Ovary (tissue), 9 donors: ENCODE measurements around the gene DLG1. TPM values are rescaled to one million over a fixed set of nuclear protein-coding genes. Genes with fewer than 3 reads are reported as not detected.

ENCODE experiments used
- DNase-seq, 5 donors: peaks; one replicate each; pipeline ENCODE4 v3.0.0-alpha.2; 2019 to 2020
- H3K27ac ChIP-seq, 2 donors: fragments of 200-600 bp; one replicate each; pipeline versions ENCODE4 v1.5.1 to v1.8.0; 2019 to 2022
- H3K27me3 ChIP-seq: fragments of 200-600 bp; one replicate; pipeline ENCODE4 v1.8.0; 2022
- H3K36me3 ChIP-seq: fragments of 200-600 bp; sonication (generic); one replicate; pipeline ENCODE4 v1.5.1; 2019
- H3K4me1 ChIP-seq: one replicate; pipeline ENCODE4 v1.8.1; 2013; ENCODE audit warnings: mild to moderate bottlenecking, moderate library complexity; ENCODE audit not compliant: insufficient read depth
- H3K4me3 ChIP-seq: fragments of 200-600 bp; sonication (generic); one replicate; pipeline ENCODE4 v1.5.1; 2017
- H3K9me3 ChIP-seq, 2 donors: fragments of 200-600 bp in 1 of 2; sonication (generic) in 1 of 2; one replicate each; pipeline versions ENCODE4 v1.5.1 to v1.8.1; 2013 to 2019; ENCODE audit warnings: mild to moderate bottlenecking in 1 of 2, moderate library complexity in 1 of 2
- CTCF ChIP-seq, 3 donors: fragments of 450-650 bp in 2 of 3; fragments of 200-600 bp in 1 of 3; IDR thresholded peaks; one replicate each; pipeline versions ENCODE4 v1.5.1 to v1.8.0; 2016 to 2022; ENCODE audit warnings: antibody characterized with exemption in 3 of 3, mild to moderate bottlenecking in 1 of 3
- EP300 ChIP-seq: sonication (generic); formaldehyde crosslinking; IDR thresholded peaks from one replicate; pipeline ENCODE4 v1.6.1; 2017; ENCODE audit warnings: antibody characterized with exemption
- POLR2A ChIP-seq: fragments of 450-650 bp; IDR thresholded peaks from one replicate; pipeline ENCODE4 v1.6.1; 2017; ENCODE audit warnings: antibody characterized with exemption, mild to moderate bottlenecking, moderate library complexity
- WGBS, 3 donors: extraction: QIAGEN DNeasy Blood & Tissue Kit in 1 of 3; methylation state at CpG; one replicate each; pipeline versions ENCODE4 v1.1.5 to v1.1.7; 2013 to 2017; 5-methylcytosine and 5-hydroxymethylcytosine counted together
- intact Hi-C, 4 donors: fragments of 100-400 bp; cut with DNase I; formaldehyde crosslinking; loops; one replicate each; pipeline versions ENCODE4 v1.11.0 to v1.15.1; 2022 to 2023
- polyA plus RNA-seq, 2 donors: library from polyadenylated mRNA; stranded (reverse); fragments of 200-250 nt in 1 of 2; fragments of 350-450 nt in 1 of 2; fragmentation: Illumina TruSeq in 1 of 2; extraction: RNeasy Lipid Tissue Mini Kit (QIAGEN cat#74804) in 1 of 2; gene quantifications; one replicate each; pipeline ENCODE4 v1.2.3, GENCODE V29; 2013 to 2014
- total RNA-seq, 7 donors: library from RNA; depleted of rRNA in 2 of 7; stranded (reverse); fragments of >200 nt in 2 of 7; fragmentation: NEBNext Ultra II Directional in 3 of 7; extraction: Animal tissue kit (Norgen Biotek cat#: 25700) in 3 of 7; gene quantifications; one replicate each; pipeline versions ENCODE4 v1.1.0 to v1.2.4, GENCODE V29; 2016 to 2023
- donor health status: DM: no; HTN: no; CAD: no; lungs with moderate emphysema.
- donor health status: DM: no; HTN: no; CAD: no.
- donor health status: Bipolar disorder and iron deficiency.
- donor health status: DM: yes; HTN: yes; CAD: no.
- donor health status: DM: no; HTN: no; CAD: no.
- donor health status: DM: yes; HTN: yes; CAD: no.

DLG1 gene
- total and polyA plus RNA-seq, 9 donors = 20.5 to 99.1 (median 62.5) TPM

DNA sequence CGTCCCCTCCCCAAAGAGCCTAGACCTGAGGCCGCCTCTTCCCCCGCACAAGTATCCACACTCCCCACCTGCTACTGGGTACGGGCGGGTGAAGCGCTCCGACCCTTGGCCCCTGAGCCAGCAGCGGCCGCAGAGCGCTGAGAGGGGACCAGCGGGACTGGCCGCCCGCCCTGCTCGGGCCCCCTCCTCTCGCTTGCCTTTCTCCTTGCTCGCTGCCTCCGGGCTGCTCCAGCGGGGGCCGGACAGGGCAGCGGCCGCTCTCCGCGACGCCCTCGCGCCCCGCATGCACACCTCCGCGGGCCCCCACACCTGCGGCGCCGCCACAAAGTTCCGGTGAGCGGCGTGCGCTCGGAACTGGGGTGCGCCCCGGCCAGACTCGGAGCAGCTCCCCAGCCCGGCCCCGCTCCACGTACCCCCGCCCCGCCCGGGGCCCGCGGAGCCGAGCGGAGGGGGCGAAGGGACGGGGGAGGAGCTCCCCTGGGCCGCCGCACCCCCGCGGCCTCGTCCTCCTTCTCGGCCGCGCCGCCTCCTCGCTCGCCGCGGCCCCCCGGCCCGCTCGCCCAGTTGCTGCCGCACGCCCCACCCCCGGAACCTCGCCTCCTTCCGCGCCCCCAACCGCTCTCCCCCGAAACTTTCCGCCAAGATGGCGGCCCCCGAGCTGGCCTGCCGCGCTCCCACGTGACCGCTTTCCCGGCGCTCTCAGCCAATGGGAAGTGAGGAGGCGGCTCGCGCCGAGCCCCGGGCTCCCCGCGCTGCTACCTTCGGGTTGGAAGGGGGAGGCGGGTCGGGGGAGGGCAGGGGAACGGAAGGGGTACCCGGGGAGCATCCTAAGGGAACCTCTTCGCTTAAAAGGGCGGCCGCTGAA is 704 bp downstream of the DLG1 start:
- Histone ChIP-seq H3K36me3 (no peaks in the 10 kb centered on the region), H3K9me3 (no peaks in the 10 kb centered on the region), H3K27ac (peak overlapping the region; percentile 81 to 83), H3K4me3 (peak overlapping the region; percentile 95), H3K27me3 (no peaks in the 10 kb centered on the region), H3K4me1 (peaks cover 6% of the 10 kb centered on the region)
- intact Hi-C loops = no loop called here
- TF ChIP-seq POLR2A (no peak), EP300 (no peak), CTCF (IDR thresholded peaks at IDR 0.05) (no peak)
- 0 to 2% (median 1%) methylated on average over 33 to 93 of the region's 100 CpGs for WGBS, 3 donors
- DNase-seq = peak; percentile 84 to 91 (median 87)

- DNase-seq = no peak
- 1 to 2% (median 1%) methylated on average over 15 of the region's 15 CpGs for WGBS, 3 donors
- Histone ChIP-seq H3K4me1 (peaks cover 6% of the 10 kb centered on the region), H3K27me3 (no peaks in the 10 kb centered on the region), H3K36me3 (no peaks in the 10 kb centered on the region), H3K4me3 (peak overlapping the region; percentile 95), H3K9me3 (no peaks in the 10 kb centered on the region), H3K27ac (peak overlapping the region in 1 of 2 donors; percentile 81)
- TF ChIP-seq POLR2A (no peak), EP300 (no peak), CTCF (IDR thresholded peaks at IDR 0.05) (no peak)
- intact Hi-C loops = no loop called here
Observed at GRCh38 chr3:197297002-197297401, 1.4 kb downstream of the DLG1 start.

DNA sequence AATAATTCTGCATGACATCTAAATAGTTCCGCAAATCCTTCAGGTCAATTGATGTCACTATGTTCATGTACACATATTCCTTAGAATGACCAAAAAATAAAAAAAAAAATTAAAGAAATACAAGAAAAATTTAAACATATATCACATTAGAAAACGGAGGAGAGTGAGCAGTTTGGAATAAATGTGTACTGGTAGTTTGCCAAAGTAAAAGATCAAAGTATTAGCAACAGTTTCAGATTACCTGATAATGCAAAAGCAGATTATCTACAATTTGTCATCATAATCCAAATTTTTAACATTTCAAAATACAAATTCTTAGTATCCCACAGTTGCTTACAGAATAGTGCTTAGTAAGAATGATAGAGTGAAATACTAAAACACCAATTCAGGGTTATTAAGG is 1.9 kb downstream of the DLG1 start:
- Histone ChIP-seq H3K4me3 (peak overlapping the region; percentile 95), H3K4me1 (peaks cover 6% of the 10 kb centered on the region), H3K27ac (no peak overlapping the region), H3K27me3 (no peaks in the 10 kb centered on the region), H3K9me3 (no peaks in the 10 kb centered on the region), H3K36me3 (no peaks in the 10 kb centered on the region)
- WGBS, 3 donors = 41 to 59% (median 54%) methylated on average over 2 of the region's 2 CpGs
- intact Hi-C loops = no loop called here
- no peak for TF ChIP-seq POLR2A
- no peak for TF ChIP-seq CTCF (IDR thresholded peaks at IDR 0.05)
- TF ChIP-seq EP300 = no peak
- no peak for DNase-seq

GRCh38 chr3:197295871-197296270 is 2.5 kb downstream of the DLG1 start:
- Histone ChIP-seq H3K36me3 (no peaks in the 10 kb centered on the region), H3K27me3 (no peaks in the 10 kb centered on the region), H3K4me3 (no peak overlapping the region), H3K27ac (no peak overlapping the region), H3K9me3 (no peaks in the 10 kb centered on the region), H3K4me1 (peaks cover 6% of the 10 kb centered on the region)
- intact Hi-C loops = no loop called here
- no peak for DNase-seq
- 72 to 79% (median 78%) methylated on average over 2 of the region's 2 CpGs for WGBS, 3 donors
- TF ChIP-seq POLR2A = no peak
- TF ChIP-seq EP300 = no peak
- TF ChIP-seq CTCF (IDR thresholded peaks at IDR 0.05) = no peak
